Breast epithelium (tissue), 3 donors: ENCODE data around the gene ERC1.

Experiments
- CTCF ChIP-seq, 3 donors: fragments of 450-650 bp; IDR thresholded peaks; one replicate each; pipeline ENCODE4 v1.5.1; 2016 to 2017; ENCODE audit warnings: antibody characterized with exemption in 3 of 3, mild to moderate bottlenecking in 3 of 3, moderate library complexity in 3 of 3
- POLR2A ChIP-seq: fragments of 450-650 bp; IDR thresholded peaks from one replicate; pipeline ENCODE4 v1.6.1; 2016; ENCODE audit warnings: antibody characterized with exemption, mild to moderate bottlenecking, moderate library complexity

- TF ChIP-seq CTCF (IDR thresholded peaks at IDR 0.05), result no peak
- no peak for TF ChIP-seq POLR2A
Measured at GRCh38 chr12:1246637-1247036, 255.6 kb downstream of the ERC1 start.
